ENCODE measurements around the gene TMEM184C. TPM values are rescaled to one million over a fixed set of nuclear protein-coding genes. Genes with fewer than 3 reads are reported as not detected.

Gene TMEM184C
- 42.2 TPM in 2 replicates for total RNA-seq (2014; rRNA removed; shearing (Covaris generic))
- 12.6 and 15.1 TPM in 2 replicates for polyA plus RNA-seq (2016; fragmentation: Nextera tagmentation; extraction: Ambion mirVana)
- long read RNA-seq, full-length matches to known transcripts = 3 of 4 reads
- long read RNA-seq, partial matches to known transcripts = 0 of 4 reads
- long read RNA-seq, other reads (novel, unspliced or antisense) = 1 of 4 reads

GRCh38 chr4:147617173-147617840 lies at the start of gene TMEM184C:
TMEM184C (plus strand) TSS chr4:147617397; CDS start chr4:147617957, 560 bp downstream.
- Mint-ChIP-seq H3K27ac (peak within 1 kb of the TSS; percentile 97), H3K4me3 (peak within 1 kb of the TSS; percentile 94), H3K27me3 (ENCODE audit: insufficient read depth, low read depth, poor library complexity) (peaks cover 4% of the 10 kb centered on the region), H3K4me1 (peaks cover 24% of the 10 kb centered on the region), H3K36me3 (ENCODE audit: low read depth) (peaks cover 15% of the 10 kb centered on the region), H3K9me3 (no peaks in the 10 kb centered on the region)
- no peaks in the 10 kb centered on the region for H3K27me3 ChIP-seq (ENCODE audit: insufficient read depth)
- peaks cover 13% of the 10 kb centered on the region for H4K20me1 ChIP-seq (replicated peaks; ENCODE audit: insufficient read depth)
- H3K4me2 ChIP-seq = peak within 1 kb of the TSS; percentile 93
- H3K36me3 ChIP-seq (ENCODE audit: insufficient read depth) = no peaks in the 10 kb centered on the region
- peak within 1 kb of the TSS; percentile 93 for H3K27ac ChIP-seq (ENCODE audit: low read depth)
- TF ChIP-seq POLR2AphosphoS5 (IDR thresholded peaks at IDR 0.05; ENCODE audit: low read depth) (peak; percentile 92), REST (IDR thresholded peaks at IDR 0.05; ENCODE audit: unreplicated experiment) (no peak), ZNF114 (CRISPR knock-in tag; IDR thresholded peaks at IDR 0.05) (0 out of 2 replicates have a peak, but pooled peaks have one; percentile 7)
- no peaks in the 10 kb centered on the region for H3K9me2 ChIP-seq (ENCODE audit: insufficient read depth)
- ATAC-seq = peak; percentile 98
- H3K4me1 ChIP-seq (ENCODE audit: insufficient read depth) = peaks cover 12% of the 10 kb centered on the region
- H3K79me2 ChIP-seq (replicated peaks; ENCODE audit: insufficient read depth) = peaks cover 48% of the 10 kb centered on the region
- DNase-seq (ENCODE audit: low spot score) = peak; percentile 98
- H3K4me3 ChIP-seq = peak within 1 kb of the TSS; percentile 98
- H3F3A ChIP-seq (replicated peaks; ENCODE audit: low read depth) = no peaks in the 10 kb centered on the region
- peak within 1 kb of the TSS; percentile 79; the same call in 1 of the 2 replicates for H2AFZ ChIP-seq

- ATAC-seq = no peak
- TF ChIP-seq JUNB (IDR thresholded peaks at IDR 0.05; ENCODE audit: unreplicated experiment) (no peak), CTCF (conservative IDR thresholded peaks at IDR 0.05; ENCODE audit: low read depth in 2 of 2) (peak in 1 of 2 experiments; percentile 33; a peak in 3 of 4 replicates)
- H3K4me3 Mint-ChIP-seq = no peak overlapping the region
Observed at GRCh38 chr4:147570616-147571015, 46.6 kb upstream of the TMEM184C start.

More at GRCh38 chr4:147570616-147571015, 46.6 kb upstream of the TMEM184C start:
- peak overlapping the region; percentile 78 for H2AFZ ChIP-seq
- Mint-ChIP-seq H3K4me1 (peaks cover 10% of the 10 kb centered on the region; the same call in 1 of the 3 replicates), H3K27ac (no peak overlapping the region), H3K36me3 (ENCODE audit: low read depth) (no peaks in the 10 kb centered on the region), H3K27me3 (ENCODE audit: insufficient read depth, low read depth, poor library complexity) (peaks cover 3% of the 10 kb centered on the region), H3K9me3 (peaks cover 10% of the 10 kb centered on the region; the same call in 2 of the 3 replicates)
- no peak overlapping the region for H3K27ac ChIP-seq (ENCODE audit: low read depth)
- no peaks in the 10 kb centered on the region for H3K4me1 ChIP-seq (ENCODE audit: insufficient read depth)
- H3K9me2 ChIP-seq (ENCODE audit: insufficient read depth) = no peaks in the 10 kb centered on the region; the same call in 1 of the 2 replicates
- H3K4me2 ChIP-seq = no peak overlapping the region
- no peaks in the 10 kb centered on the region for H3K36me3 ChIP-seq (ENCODE audit: insufficient read depth)
- no peaks in the 10 kb centered on the region for H3K27me3 ChIP-seq (ENCODE audit: insufficient read depth)
- no peak for DNase-seq (ENCODE audit: low spot score)
- H3K79me2 ChIP-seq (replicated peaks; ENCODE audit: insufficient read depth) = no peaks in the 10 kb centered on the region
- no peaks in the 10 kb centered on the region for H3F3A ChIP-seq (replicated peaks; ENCODE audit: low read depth)
- H3K4me3 ChIP-seq = no peak overlapping the region
- no peaks in the 10 kb centered on the region for H4K20me1 ChIP-seq (replicated peaks; ENCODE audit: insufficient read depth)
